ENCODE results near the gene RXRA.

DNA sequence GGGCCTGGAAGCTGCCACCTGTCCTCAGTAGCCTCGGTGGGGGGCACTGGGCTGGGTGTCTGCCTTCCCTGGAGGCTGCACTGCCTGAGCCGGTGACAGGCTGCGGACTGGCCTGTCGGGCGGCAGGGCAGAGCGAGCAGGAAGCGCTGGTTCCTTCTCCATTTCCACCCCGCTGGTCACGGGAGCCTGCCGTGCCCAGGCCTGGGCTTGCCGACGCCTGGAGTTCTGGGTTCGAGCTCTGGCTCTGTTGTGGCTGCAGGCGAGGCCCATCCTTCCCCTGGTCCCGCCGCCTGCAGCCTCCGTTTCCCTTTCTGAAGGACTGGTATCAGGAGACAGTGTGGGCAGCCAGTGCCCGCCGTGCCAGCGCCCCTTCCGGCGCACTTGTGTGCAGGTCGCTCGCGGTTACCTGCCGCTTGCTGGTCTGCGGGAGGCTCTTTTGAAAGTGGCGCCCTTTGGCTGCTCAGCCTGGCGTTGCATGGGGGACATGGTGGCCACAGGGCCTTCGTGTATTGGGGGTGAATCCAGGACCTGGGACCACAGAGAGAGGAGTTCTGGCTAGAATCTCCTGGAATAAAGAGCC is 34.0 kb downstream of the RXRA start:
- TF ChIP-seq, protein P1, sequence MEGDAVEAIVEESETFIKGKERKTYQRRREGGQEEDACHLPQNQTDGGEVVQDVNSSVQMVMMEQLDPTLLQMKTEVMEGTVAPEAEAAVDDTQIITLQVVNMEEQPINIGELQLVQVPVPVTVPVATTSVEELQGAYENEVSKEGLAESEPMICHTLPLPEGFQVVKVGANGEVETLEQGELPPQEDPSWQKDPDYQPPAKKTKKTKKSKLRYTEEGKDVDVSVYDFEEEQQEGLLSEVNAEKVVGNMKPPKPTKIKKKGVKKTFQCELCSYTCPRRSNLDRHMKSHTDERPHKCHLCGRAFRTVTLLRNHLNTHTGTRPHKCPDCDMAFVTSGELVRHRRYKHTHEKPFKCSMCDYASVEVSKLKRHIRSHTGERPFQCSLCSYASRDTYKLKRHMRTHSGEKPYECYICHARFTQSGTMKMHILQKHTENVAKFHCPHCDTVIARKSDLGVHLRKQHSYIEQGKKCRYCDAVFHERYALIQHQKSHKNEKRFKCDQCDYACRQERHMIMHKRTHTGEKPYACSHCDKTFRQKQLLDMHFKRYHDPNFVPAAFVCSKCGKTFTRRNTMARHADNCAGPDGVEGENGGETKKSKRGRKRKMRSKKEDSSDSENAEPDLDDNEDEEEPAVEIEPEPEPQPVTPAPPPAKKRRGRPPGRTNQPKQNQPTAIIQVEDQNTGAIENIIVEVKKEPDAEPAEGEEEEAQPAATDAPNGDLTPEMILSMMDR (IDR thresholded peaks at IDR 0.05; ENCODE audit: borderline replicate concordance, extremely low read depth, low read length, poor library complexity, severe bottlenecking): no peak
- no peak for TF ChIP-seq EZH2 (IDR thresholded peaks at IDR 0.05; ENCODE audit: borderline replicate concordance, low read depth, low read length, severe bottlenecking)
